B cell (primary cell): ENCODE results near the gene COBLL1.

Experiments
- EZH2 ChIP-seq: IDR thresholded peaks from 2 replicates; pipeline ENCODE4 v1.6.1; 2012; ENCODE audit warnings: borderline replicate concordance, low read depth, mild to moderate bottlenecking, moderate library complexity, low read length; ENCODE audit not compliant: insufficient read depth, poor library complexity, severe bottlenecking
- TF ChIP-seq, protein P1 (sequence below): fragments of 200-600 bp; IDR thresholded peaks from one replicate; pipeline ENCODE4 v1.8.0; 2022; ENCODE audit warnings: antibody characterized with exemption, mild to moderate bottlenecking

DNA sequence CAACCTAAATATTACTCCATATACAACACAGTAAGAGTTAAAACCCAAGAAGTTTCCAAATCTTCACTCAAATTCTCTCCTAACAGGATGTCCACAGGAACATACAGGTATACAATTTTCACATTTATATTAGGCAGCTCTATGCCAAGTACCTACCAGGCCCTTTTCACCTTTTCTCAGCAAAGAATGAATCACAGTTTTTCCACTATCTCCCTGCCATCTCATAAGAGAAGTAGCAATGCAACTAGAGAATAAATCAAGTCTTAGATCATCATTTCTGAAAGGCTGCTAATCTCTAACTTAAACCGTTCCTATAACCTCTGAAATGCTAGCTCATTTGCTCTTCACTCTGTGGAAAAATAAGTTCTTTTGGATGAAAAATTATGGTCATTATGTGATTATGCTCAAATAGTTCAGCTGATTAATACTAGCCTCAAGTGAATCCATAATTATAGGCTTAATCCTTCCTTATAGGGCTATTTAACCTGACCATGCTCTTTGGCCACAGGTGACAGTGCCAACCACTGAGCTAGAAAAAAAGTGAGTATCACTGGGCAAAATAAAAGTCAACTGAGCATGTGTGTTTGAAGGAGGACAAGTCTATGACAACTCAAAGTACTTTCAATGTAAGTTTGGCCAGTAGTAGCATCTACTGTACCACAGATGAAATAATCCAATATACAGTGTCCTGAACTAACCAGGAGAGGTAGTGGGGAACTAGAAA, 79.7 kb downstream of the COBLL1 start:
- TF ChIP-seq, protein P1, sequence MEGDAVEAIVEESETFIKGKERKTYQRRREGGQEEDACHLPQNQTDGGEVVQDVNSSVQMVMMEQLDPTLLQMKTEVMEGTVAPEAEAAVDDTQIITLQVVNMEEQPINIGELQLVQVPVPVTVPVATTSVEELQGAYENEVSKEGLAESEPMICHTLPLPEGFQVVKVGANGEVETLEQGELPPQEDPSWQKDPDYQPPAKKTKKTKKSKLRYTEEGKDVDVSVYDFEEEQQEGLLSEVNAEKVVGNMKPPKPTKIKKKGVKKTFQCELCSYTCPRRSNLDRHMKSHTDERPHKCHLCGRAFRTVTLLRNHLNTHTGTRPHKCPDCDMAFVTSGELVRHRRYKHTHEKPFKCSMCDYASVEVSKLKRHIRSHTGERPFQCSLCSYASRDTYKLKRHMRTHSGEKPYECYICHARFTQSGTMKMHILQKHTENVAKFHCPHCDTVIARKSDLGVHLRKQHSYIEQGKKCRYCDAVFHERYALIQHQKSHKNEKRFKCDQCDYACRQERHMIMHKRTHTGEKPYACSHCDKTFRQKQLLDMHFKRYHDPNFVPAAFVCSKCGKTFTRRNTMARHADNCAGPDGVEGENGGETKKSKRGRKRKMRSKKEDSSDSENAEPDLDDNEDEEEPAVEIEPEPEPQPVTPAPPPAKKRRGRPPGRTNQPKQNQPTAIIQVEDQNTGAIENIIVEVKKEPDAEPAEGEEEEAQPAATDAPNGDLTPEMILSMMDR = no peak
- no peak for TF ChIP-seq EZH2
